ENCODE data around the gene LAPTM4A.
"Not testable (repeated sequence)": the region's sequence is repeated elsewhere in the genome, so short reads cannot be mapped to it uniquely, and the experiment has no call there.

Gene LAPTM4A

DNA sequence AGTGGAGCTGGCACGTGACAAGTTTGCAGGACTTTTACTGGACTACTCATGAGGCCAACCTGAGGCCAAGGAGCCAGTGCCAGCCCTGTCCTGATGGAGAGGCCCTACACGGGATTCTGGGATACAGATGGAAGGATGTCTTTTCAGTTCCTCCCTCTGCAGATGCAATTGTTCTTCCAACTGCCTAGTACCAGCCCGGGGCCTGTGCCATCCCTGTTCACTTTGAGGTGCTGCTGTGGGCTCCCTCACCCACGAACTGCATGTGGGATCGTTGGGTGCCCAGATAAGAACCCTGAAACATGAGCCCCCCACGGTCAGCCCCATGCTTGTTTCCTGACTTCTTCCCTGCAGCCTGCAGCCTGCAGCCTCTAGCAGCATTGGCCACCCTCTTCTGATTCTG, 25.3 kb upstream of the LAPTM4A start:
- no peak for DNase-seq (ENCODE audit: low read depth in 2 of 2)

DNA sequence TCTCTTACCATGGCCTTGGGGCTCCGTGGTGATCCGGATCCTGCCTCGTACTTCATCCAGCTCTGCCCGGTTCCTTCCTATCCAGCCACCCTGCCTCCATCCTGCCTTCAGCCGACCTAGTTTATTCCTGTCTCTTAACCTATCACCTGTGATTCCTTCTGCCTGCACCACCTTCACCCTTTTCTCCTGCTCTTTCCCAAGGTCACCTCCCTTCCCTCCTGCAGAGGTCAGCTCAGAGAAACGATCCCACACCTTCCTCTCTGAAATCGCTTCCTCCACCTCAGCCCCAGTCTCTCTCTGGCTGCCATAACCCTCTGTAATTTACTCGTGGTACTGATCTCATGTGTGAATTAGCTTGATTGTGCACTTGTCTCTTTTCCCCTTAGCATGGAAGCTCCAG, 23.5 kb upstream of the LAPTM4A start:
- DNase-seq (ENCODE audit: low read depth in 2 of 2): no peak

DNA sequence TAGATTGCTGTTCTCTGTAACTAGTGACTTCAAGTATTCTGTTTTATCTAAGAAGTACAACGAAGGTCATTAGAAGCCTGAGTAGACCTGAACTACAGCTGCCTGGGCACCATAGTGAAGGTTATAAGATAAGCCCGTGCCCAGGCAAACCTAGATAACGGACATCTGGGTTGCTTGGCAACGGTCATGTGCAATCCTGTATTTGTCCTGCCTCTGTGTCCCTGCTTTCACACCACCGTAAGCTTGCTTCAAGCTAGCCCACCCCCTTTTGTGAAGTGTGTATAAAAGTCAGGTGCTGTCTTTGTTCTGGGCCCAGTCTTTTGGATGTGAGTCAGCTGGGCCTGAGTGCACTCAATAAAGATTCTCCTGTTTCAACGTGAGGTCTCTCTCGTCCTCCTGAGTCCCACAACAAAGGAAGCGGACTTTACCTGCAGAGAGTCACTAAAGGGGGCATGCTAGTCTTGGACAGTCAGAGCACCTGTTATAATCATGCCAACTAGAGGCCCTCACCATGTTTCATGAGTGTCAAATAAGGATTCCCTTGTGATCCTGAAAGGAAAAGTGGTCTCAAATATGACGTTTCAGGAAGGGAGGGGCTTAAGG, 22.7 kb upstream of the LAPTM4A start:
- DNase-seq (ENCODE audit: low read depth in 2 of 2): not testable (repeated sequence)

- no peak for DNase-seq (ENCODE audit: low read depth in 2 of 2)
Observed at GRCh38 chr2:20073460-20073859, 22.0 kb upstream of the LAPTM4A start.

- no peak for DNase-seq (ENCODE audit: low read depth in 2 of 2)
Observed at GRCh38 chr2:20072436-20073158, 21.2 kb upstream of the LAPTM4A start.

DNA sequence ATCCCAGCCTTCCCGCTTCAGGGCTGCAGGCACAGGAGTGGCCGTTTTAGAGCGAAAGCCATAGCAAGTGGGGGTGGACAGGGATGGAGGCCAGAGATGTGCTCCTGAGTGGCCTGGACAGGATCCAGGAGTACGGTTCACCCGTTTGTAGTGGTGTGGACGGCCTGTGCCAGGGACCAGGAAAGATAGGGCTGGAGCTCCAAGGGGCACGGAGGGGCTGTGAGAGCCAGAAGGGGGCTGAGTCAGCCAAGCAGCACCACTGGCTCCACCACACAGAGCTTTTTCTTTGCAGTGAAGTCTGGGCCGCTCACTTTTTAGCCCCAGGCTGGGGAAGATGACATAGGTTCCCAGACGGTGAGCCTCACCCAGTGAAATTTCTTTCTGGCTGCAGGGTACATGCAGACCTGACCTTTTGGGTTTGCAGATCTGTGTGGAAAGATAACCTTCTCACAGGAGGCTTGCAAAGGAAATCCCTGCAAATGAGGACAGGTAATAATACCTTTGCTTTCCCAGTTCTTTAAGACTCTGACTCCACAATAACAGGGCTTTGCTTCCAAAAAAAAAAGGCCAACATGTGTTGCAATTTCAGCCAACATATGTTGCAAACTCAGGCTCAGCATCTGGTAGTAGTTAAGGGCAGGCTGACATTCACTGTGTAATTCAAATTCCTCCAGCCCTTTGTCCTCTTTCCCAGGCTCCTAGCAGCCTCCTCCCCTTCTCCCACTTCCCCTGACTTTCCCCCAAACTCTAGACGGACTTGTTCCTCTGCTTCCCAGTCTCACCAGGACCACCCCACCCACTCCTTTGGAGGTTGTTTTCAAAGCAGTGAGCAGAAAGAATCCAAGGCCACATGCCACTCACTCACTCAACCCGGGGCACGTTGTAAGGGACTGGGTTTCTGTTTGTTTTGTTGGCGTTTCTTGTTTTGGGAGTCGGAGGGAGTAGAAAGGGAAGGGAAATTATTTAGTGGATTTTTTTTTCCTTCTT, 20.3 kb upstream of the LAPTM4A start:
- DNase-seq (ENCODE audit: low read depth in 2 of 2): no peak

DNA sequence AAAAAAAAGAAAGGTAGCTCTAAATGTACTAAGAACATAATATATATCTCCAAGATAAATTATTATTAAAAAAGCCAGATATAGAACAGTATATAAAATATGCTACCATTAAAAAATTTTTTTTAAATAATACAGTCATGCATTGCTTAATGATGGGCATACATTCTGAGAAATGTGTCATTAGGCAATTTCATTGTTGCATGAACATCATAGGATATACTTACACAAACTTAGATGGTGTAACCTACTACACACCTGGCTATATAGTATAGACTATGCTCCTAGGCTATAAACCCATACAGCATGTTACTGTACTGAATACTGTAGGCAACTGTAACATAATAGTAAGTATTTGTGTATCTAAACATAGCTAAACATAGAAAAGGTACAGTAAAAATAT, 18.3 kb upstream of the LAPTM4A start:
- DNase-seq (ENCODE audit: low read depth in 2 of 2): no peak

DNA sequence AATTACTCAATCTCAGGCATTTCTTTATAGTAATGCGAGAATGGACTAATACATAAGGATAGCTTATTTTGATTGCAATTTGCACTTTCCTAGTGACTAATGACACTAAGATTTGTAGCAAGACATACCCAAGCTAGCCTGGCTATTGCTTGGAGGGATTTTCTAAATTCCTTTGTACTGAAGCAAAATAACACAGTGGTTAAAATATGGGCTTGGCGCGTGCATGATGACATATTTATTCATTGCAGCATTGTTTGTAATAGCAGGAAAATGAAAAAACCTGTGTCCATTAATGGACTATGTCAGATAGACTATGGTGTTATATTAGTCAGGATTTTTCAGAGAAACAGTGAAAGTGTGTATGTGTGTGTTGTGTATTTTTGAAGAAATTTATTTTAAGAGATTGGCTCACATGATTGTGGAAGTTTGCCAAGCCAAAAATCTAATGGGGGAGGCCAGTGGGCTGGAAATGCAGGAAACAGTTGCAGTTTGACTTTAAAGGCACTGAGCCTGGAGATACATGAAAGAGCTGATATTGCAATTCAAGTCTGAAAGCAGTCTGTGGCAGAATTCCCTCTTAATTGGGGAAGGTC, 16.7 kb upstream of the LAPTM4A start:
- DNase-seq (ENCODE audit: low read depth in 2 of 2): no peak

GRCh38 chr2:20065885-20066602, 14.6 kb upstream of the LAPTM4A start:
- DNase-seq (ENCODE audit: low read depth in 2 of 2): no peak

GRCh38 chr2:20064841-20065240, 13.4 kb upstream of the LAPTM4A start:
- DNase-seq (ENCODE audit: low read depth in 2 of 2): no peak

GRCh38 chr2:20064421-20064820, 13.0 kb upstream of the LAPTM4A start:
- no peak for DNase-seq (ENCODE audit: low read depth in 2 of 2)

DNA sequence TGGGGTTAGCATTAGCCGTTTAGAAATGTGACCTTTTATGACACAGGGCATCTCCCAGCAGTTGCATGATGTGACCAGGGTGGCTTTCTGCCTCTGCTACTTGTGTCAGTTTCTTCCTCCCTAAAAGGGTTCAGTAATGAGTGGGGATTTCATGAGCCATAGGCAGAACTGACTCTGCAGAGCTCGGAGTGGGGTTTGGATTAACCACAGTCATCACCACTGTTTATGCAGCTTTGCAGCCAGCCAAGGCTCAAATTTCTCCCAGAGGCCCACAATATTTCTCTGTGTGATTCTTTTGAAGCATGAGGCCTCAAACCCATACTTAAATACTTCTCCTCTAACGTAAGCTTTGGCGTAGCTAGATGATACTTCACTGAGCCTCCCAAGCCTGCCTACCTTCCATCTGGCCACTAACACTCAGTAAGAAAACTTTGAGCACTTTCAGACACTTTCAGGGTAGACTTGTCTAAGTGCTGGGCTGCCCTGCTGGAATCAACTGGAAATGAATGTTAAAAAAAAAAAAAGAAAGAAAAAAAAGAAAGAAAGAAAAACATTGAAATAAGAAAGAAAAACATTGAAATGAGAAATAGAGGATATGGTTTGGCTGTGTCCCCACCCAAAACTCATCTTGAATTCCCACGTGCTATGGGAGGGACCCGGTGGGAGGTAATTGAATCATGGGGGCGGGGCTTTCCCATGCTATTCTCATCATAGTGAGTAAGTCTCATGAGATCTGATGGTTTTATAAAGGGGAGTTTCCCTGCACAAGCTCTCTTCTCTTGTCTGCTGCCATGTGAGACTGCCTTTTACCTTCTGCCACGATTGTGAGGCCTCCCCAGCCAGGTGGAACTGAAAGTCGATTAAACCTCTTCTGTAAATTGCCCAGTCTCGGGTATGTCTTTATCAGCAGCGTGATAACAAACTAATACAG, 11.5 kb upstream of the LAPTM4A start:
- DNase-seq (ENCODE audit: low read depth in 2 of 2): no peak

DNA sequence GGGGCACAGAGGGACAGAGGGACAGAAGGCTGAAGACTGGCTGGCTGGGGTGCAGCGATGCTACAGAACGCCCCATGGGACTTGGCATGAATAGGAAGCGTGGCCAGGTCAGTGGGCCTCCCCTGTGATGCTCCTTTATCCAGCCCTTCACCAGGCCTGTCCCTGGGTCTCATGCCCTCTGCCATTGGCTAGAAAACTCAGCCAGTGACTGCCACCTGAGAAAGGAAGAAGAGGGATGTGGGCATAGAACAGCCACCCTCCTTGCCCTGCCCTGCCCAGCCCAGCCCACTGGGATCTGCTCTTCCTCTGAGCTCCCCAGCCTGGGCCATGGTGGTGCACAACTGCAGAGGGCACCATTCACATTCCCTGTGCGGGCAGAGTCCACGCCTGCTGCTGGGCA, 10.5 kb upstream of the LAPTM4A start:
- DNase-seq (ENCODE audit: low read depth in 2 of 2): no peak

- no peak for DNase-seq (ENCODE audit: low read depth in 2 of 2)
Observed at GRCh38 chr2:20061476-20061875, 10.0 kb upstream of the LAPTM4A start.

- no peak for DNase-seq (ENCODE audit: low read depth in 2 of 2)
Observed at GRCh38 chr2:20060106-20060505, 8.7 kb upstream of the LAPTM4A start.

DNA sequence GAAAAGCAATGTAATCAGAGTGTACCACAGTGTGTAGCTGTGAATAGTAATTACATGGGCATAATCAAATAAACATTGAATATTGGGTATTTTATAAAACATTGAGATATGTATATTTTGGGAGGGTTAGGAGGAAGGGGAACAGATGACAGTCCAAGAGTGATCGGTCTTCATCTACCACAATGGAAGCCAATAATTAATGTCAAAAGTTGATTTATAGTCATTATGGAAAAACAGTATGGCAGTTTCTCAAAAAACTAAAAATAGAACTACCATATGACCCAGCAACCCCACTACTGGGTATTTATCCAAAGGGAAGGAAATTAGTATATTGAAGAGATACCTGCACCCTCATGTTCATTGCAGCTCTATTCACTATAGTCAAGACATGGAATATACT, 5.8 kb upstream of the LAPTM4A start:
- no peak for DNase-seq (ENCODE audit: low read depth in 2 of 2)

DNA sequence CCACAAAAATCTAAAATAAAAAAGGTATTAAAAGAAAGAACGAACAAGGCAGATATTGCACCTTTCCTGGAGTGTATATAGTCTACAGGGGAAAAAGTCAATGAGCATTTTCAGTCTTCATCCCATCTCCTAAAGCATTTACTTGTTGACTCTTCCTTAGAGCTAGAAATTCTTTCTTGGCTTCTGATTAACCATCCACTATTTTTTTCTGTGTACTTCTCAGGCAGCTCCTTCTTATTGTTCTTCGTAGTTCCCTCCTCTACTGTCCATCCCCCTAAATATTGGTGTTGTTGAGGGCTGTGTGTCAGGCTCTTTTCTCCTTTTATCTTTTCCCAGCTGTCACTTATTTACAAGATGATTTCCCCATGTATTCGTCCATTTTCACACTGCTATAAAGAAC, 3.5 kb upstream of the LAPTM4A start:
- no peak for DNase-seq (ENCODE audit: low read depth in 2 of 2)

GRCh38 chr2:20054119-20054518, 2.7 kb upstream of the LAPTM4A start:
- DNase-seq (ENCODE audit: low read depth in 2 of 2): no peak

DNA sequence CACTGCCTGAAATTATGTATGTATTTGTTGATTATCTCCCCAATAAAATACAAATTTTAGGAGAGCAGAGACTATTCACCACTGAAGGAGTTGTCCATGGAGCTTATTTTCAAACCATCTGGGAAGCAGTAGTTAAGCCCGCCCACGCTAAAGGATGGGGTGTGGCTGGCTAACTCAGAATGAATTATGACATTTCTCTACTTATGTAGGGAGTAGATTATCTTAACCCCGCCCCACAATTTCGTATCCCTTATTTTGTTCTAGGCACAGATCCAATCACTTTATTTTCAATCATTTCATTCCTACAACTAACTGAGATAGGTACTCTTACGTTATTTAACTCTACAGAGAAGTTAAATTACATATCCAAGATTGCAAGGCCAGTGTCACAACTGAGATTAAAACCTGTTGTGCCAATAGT, 1.4 kb upstream of the LAPTM4A start:
- DNase-seq (ENCODE audit: low read depth in 2 of 2): no peak

DNA sequence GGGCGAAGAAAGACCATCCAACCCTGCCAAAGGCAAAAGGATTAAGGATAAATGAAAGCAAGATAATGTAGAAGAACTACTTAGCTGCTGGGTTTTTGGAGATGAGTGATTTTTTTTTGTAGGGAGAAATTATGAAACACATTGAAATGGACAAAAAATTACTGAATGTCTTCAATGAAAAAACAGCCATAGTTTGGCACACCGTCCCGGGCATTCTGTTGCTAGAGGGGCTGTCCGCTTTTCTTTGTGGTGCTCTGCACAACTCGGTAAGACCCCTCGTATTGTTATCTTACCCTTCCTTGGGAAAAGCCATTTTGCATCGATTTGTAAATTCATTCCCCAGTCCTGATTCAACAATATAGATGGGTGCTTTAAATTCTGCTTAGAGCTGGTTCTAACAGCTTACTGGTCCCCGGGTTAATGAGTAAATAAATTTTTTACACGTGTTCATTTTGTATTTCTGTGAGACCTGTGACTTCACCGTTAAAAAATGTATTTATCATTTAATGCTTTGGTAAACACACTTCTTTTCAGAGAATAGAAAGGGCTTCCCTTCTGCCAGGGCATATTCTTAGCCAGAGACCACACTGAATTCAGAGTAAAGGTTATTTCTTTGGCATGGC, 912 bp upstream of the LAPTM4A start:
- no peak for DNase-seq (ENCODE audit: low read depth in 2 of 2)
